Measurements from ENCODE around the gene MICAL3. TPM values are rescaled to one million over a fixed set of nuclear protein-coding genes. Genes with fewer than 3 reads are reported as not detected.
"Not testable (repeated sequence)": the region's sequence is repeated elsewhere in the genome, so short reads cannot be mapped to it uniquely, and the experiment has no call there.

MICAL3 gene
- total RNA-seq, 4 donors from 2014 or later: 30.4 to 57.1 (median 37.7) TPM

DNA sequence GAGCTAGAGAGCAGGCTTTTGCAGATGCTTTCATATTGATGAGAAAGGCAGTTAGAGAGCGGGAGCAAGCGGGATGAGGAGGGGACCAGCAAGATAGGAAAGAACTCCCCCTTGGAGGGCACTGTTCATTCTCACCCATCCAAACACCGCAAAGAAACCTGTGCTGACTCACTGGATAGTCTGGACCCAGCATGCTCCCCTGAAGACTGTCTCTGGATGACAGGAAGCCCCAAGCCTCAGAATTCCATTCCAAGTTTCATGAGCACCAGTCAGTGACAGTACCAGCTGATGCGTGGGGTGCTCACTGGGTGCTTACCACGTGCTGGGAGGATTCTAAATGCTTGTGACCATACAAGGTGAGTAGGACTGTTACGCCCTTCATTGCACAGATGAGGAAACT, 34.2 kb downstream of the MICAL3 start:
- Histone ChIP-seq H3K36me3 (no peaks in the 10 kb centered on the region), H3K4me3 (no peak overlapping the region), H3K27ac (no peak overlapping the region), H3K9me3 (no peaks in the 10 kb centered on the region), H3K4me1 (peaks cover 10% of the 10 kb centered on the region), H3K27me3 (no peaks in the 10 kb centered on the region)
- TF ChIP-seq POLR2A (IDR thresholded peaks at IDR 0.05) (no peak), EP300 (IDR thresholded peaks at IDR 0.05) (no peak), POLR2AphosphoS5 (IDR thresholded peaks at IDR 0.05) (no peak)
- TF ChIP-seq, protein P1, sequence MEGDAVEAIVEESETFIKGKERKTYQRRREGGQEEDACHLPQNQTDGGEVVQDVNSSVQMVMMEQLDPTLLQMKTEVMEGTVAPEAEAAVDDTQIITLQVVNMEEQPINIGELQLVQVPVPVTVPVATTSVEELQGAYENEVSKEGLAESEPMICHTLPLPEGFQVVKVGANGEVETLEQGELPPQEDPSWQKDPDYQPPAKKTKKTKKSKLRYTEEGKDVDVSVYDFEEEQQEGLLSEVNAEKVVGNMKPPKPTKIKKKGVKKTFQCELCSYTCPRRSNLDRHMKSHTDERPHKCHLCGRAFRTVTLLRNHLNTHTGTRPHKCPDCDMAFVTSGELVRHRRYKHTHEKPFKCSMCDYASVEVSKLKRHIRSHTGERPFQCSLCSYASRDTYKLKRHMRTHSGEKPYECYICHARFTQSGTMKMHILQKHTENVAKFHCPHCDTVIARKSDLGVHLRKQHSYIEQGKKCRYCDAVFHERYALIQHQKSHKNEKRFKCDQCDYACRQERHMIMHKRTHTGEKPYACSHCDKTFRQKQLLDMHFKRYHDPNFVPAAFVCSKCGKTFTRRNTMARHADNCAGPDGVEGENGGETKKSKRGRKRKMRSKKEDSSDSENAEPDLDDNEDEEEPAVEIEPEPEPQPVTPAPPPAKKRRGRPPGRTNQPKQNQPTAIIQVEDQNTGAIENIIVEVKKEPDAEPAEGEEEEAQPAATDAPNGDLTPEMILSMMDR (IDR thresholded peaks at IDR 0.05): no peak
- 81% methylated on average over 6 of the region's 6 CpGs for WGBS
- DNase-seq (ENCODE audit: low spot score in 2 of 2): no peak

DNA sequence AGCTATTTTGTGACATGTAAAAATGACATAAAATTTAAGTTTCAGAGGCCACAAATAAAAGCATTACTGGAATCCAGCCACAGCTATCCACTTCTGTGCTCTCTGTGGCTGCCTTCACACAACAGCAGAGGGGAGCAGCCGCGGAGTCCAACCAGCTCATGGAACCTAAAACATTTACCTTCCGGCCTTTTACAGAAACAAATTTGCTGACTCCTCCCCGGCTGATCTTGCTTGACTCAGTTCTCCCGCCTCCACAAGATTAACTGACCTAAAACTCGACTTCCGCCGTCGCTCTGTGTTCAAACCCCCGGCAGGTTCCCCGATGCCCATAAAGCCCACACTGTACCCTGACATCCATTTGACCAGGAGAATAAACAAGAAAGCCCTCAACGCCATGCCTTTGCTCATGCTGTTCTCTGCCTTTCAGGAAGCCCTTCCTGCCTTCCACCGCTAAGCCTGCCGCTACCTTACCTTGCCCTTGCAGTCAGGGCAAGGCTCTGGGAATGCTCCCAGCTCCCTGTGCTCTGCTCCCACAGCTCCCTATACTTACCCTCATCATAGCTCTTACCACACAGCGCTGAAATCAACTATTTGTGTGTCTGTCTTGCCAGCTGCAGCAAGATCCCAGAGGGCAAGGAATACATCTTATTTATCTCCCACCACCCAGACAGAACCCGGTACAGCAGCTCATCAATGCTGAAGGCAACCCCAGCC, 35.4 kb downstream of the MICAL3 start:
- 93% methylated on average over 16 of the region's 16 CpGs for WGBS
- H3K4me1 ChIP-seq: peaks cover 8% of the 10 kb centered on the region
- no peaks in the 10 kb centered on the region for H3K27me3 ChIP-seq
- TF ChIP-seq, protein P1 (IDR thresholded peaks at IDR 0.05): no peak
- TF ChIP-seq POLR2A (IDR thresholded peaks at IDR 0.05) (no peak), EP300 (IDR thresholded peaks at IDR 0.05) (no peak), POLR2AphosphoS5 (IDR thresholded peaks at IDR 0.05) (no peak)
- no peaks in the 10 kb centered on the region for H3K9me3 ChIP-seq
- DNase-seq (ENCODE audit: low spot score in 2 of 2): no peak
- no peaks in the 10 kb centered on the region for H3K36me3 ChIP-seq
- no peak overlapping the region for H3K27ac ChIP-seq
- H3K4me3 ChIP-seq: no peak overlapping the region

DNA sequence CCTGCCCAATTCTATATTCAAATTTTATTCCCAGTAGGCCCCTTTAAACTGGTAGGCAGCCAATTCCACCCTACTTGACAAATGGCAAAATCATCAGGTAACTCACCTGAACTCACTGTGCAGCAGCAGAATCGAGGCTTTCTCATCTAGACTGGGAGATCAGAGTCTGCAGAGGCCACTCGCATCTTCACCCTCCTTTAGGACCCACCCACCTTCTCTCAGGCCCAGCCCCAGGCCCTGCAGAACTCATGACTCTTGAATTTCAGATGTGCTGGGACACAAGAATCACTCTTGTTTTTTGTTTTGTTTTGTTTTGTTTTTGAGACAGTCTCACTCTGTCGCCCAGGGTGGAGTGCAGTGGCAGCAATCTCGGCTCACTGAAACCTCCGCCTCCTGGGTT, 38.8 kb downstream of the MICAL3 start:
- H3K27ac ChIP-seq: no peak overlapping the region

DNA sequence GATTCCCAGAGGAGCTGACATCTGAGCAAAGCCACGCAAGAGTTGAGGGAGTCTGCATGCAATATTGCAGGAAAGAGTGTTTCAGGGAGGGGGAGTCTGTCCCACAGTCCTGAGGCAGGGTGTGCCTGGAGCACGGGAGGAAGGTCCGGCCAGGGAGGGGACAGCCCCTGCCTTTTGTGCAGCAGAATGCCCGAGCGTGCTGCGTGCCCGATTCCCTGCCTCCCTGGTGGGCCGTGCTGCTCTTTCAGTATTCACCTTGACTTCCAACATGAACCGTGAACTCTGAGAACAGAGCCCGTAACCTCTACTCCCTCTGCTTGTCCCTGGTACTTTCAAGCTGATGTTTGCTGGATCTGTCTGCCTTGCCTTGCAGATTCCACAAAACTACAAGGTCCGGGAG, 39.3 kb downstream of the MICAL3 start:
- DNase-seq (ENCODE audit: low spot score in 2 of 2); H3K27ac ChIP-seq; H3K9me3 ChIP-seq; H3K27me3 ChIP-seq; H3K4me3 ChIP-seq; H3K4me1 ChIP-seq; H3K36me3 ChIP-seq: not testable (repeated sequence)
- WGBS: 68% methylated on average over 7 of the region's 11 CpGs

More for the DNA sequence above, 38.8 kb downstream of the MICAL3 start:
- H3K27me3 ChIP-seq: no peaks in the 10 kb centered on the region
- TF ChIP-seq, protein P1 (IDR thresholded peaks at IDR 0.05): no peak
- TF ChIP-seq EP300 (IDR thresholded peaks at IDR 0.05) (no peak), POLR2A (IDR thresholded peaks at IDR 0.05) (no peak), POLR2AphosphoS5 (IDR thresholded peaks at IDR 0.05) (no peak)
- WGBS: 89% methylated on average over 5 of the region's 5 CpGs
- no peaks in the 10 kb centered on the region for H3K9me3 ChIP-seq
- H3K4me1 ChIP-seq: peaks cover 4% of the 10 kb centered on the region
- DNase-seq (ENCODE audit: low spot score in 2 of 2): no peak
- no peak overlapping the region for H3K4me3 ChIP-seq
- no peaks in the 10 kb centered on the region for H3K36me3 ChIP-seq

DNA sequence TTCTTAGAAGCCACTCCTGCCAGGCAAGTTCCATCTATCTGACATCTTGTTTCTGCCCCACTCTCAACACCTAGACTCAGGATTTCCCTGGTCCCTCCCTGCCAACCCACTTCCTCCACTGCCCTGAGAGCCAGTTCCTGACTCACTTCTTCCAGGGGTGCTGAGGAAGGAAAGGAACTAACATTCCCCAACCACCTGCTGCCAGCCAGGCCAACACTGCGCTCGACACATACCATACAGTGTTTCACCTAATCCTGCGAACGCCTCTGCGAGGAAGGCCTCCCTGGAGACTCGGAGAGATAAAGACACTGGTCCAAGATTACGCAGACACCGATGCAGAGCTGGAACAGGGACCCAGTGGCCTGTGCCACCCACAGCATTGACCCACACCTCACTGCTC, 40.2 kb downstream of the MICAL3 start:
- peaks cover 14% of the 10 kb centered on the region for H3K4me1 ChIP-seq
- H3K9me3 ChIP-seq: no peaks in the 10 kb centered on the region
- DNase-seq (ENCODE audit: low spot score in 2 of 2): no peak
- no peak overlapping the region for H3K27ac ChIP-seq
- H3K4me3 ChIP-seq: no peak overlapping the region
- 90% methylated on average over 8 of the region's 8 CpGs for WGBS
- no peaks in the 10 kb centered on the region for H3K36me3 ChIP-seq
- H3K27me3 ChIP-seq: no peaks in the 10 kb centered on the region
- no peak for TF ChIP-seq EP300 (IDR thresholded peaks at IDR 0.05)
- TF ChIP-seq POLR2AphosphoS5 (IDR thresholded peaks at IDR 0.05): no peak
- TF ChIP-seq, protein P1 (IDR thresholded peaks at IDR 0.05): no peak
- TF ChIP-seq POLR2A (IDR thresholded peaks at IDR 0.05): no peak

Measured in suprapubic skin (tissue), 4 donors.